ENCODE data around the gene GFRA4.
"Not testable (repeated sequence)": the region's sequence is repeated elsewhere in the genome, so short reads cannot be mapped to it uniquely, and the experiment has no call there.

Gene GFRA4

DNA sequence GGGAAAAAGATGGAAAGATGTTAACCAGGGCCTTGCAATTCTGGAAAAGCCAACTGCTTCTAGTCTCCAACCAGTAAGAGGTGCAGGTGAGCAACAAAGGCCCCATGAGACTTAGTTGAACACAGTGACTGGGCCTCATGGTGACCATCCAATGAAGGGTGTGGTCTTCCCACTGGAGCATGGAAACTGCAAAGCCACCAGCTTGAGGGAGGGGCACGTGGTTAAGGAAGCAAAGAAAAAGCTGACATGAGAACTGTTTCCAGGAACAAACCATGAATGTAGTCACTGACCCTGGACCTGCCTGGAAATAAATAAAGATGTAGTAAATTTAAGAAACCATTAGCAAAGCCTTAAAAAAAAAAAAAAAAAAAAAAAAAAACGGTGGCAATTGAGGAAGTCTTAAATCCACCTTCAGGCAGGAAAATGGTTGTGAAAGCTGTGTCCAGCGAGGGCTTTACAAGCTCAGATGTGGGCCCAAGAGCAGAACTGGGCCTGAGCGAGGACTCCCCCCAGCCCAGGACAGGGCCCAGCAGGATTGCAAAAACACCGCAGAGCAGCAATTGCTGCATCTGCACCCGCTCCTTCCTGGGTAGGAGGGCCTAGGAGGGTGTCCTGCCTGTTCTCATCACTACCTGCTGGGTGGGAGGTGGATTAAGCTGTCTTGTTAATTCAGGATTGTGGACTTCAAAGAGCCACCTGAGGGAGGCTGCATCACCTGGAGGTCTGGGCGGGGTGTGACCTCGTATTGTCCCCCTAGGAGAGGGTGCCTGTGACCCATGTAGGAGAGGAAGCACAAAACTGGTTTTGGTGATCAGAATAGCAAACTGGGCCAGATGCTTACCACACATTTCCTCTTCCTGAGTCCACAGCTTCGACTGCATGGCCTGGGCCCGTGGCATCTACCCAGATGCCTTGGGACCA, 10.3 kb downstream of the GFRA4 start:
- DNase-seq: no peak

DNA sequence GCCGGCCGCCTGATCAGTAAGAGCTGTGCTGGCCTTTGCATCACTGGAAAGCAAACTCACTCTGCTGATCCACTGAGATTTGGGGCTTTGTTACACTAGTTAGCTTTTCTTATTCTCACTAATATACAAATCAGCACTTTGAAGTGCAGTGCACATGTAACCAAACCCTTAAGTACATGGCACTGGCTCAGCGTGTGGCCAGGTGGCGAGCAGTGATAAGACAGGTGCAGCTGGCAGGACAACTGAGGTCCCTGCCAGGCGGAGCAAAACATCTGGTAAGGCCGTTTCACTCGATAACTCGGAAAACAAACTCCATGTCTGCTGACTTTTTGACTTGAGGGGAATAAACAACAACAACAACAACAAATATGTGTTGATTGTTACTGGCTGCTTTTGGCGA, 11.0 kb downstream of the GFRA4 start:
- no peak for DNase-seq

DNA sequence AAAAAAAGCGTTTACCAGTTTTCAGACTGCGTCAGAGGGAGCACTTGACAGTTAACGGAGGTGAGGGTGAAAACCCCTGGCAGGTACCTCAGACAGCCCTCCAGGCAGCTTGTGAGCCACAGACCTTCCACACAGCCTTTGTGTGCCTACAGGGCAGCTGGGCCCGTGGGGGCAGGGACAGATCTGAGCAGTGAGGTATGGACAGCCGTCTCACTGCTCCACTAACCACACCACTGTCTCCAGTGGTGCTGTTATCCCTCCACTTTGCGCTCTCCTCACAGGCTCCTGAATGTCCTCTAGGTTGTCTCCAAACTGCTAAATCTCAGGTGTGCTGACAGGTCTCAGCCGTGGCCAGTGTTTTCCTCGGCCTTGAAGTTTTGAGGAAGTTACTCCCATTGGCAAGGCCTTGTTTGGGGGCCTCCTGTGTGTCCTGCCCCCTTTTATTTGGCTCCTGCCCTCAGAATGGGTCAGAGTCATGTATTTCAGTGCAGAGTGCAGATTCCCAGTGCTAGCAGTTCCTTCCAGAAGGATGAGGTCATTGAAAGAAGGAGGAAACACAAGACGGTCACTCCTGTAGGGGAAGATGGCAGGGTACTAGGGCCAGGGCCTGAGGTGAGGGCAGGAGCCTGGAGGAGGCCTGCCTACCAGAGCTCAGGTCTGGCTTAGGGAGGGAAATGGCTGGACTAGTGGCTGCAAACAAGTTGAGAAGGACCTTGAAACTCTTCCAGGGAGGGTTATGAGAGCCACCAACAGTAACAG, 11.8 kb downstream of the GFRA4 start:
- DNase-seq: no peak

DNA sequence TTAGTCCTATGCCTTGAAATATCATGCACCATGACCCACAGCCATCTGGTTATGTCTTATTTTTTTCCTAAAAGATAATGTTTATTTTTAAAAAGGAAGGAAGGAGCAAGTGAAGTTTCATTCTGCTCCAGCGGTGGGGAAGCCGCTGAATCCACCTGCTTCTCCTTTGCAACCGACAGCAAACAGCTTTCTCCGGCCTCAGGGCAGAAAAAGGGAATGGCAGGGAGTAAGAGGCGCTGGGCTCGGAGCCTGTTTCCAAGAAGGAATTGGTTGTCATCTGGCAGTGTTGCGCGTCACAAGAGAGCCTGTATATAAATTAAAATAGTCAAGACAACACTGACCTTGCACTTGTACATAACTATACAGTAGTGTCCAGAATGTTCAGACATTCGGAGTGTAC, 14.2 kb downstream of the GFRA4 start:
- no peak for DNase-seq

DNA sequence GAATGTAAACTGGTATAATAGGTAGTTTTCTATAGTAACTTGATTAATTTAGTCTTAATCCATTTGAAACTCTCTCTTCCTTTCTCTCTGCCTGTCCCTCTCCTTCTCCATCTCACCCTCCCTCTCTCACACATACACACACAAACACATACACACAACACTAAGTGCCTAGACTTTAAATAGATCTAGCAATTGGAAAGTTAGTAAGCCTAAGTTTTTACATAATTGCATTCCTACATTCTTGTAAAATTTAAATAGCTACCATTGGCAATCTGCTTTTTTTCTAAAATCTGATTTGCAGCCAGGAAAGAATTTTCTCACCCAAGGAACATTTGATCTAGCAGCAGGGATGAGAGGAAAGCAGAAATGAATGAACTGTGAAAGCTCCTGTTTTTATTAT, 15.7 kb downstream of the GFRA4 start:
- no peak for DNase-seq

GRCh38 chr20:3646651-3647050, 16.5 kb downstream of the GFRA4 start:
- DNase-seq: no peak

GRCh38 chr20:3646067-3646440, 17.1 kb downstream of the GFRA4 start:
- no peak for DNase-seq

- DNase-seq: no peak
These were observed 17.7 kb downstream of the GFRA4 start for GRCh38 chr20:3645309-3646066.

GRCh38 chr20:3640259-3640658, 22.9 kb downstream of the GFRA4 start:
- no peak for DNase-seq

- DNase-seq: no peak
These were observed 27.9 kb downstream of the GFRA4 start for GRCh38 chr20:3635346-3635745.

DNA sequence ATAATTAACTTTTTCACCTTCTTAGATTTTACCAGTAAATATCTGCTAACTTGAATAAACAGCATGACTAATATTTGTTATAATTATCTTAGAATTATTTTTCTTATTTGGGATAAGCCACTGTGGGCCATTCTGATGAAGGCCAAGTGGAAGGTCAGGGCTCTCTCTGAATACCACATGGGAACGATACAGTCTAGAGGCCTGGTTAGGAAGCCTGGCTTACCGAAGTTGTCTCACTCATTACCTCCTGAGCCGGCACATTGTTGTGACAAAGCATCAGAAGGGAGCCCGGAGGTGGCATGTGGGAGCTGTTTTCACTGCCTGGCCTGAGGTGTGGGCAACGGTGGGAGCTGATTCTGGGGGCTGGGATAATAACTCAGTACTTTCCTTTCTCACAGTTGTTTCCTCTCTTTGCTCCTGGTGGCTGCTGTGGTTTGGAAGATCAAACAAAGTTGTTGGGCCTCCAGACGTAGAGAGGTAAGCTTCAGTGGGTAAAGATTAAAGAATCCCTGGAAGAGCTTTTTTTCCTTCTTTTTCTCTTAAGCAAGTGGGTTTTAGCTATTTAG, 29.2 kb downstream of the GFRA4 start:
- no peak for DNase-seq

- no peak for DNase-seq
These were observed 30.7 kb downstream of the GFRA4 start for GRCh38 chr20:3632311-3633004.

DNA sequence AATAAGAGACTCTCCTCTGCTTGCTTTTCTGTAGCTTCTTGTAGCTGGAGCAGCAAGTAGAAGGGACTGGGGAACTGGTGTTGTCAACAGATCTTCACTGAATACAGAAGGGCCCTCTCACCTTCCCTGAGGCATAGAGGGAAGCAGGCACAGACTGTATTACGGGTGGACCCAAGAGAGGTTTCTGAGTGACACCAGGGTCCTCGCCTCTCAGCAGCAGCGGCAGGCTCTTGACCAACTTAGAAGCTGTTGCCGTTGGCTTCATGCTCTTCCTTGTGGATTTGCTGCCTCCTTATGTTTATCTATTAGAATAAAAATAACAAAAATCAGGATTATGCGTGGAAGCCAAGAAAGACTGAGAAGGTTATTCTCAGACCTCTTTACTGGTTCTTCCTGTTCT, 31.7 kb downstream of the GFRA4 start:
- DNase-seq: no peak

GRCh38 chr20:3630429-3630828, 32.8 kb downstream of the GFRA4 start:
- no peak for DNase-seq

DNA sequence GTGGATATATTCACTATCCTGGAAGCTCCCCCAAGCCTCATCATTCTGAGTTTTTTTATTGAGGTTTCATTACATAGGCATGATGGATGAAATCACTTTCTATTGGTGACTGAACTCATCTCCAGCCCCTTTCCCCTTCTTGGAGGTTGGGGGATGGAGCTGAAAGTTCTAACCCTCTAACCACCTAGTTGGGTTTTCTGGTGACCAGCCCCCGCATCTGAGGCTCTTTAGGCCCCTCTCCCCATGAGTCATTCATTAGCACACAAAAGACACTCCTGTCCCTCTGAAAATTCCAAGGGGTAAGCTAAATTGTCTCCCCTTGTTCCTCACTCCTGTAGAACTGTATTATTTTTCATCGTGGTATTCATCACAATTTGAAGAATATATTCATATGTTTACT, 33.3 kb downstream of the GFRA4 start:
- no peak for DNase-seq

- no peak for DNase-seq
These were observed 34.5 kb downstream of the GFRA4 start for GRCh38 chr20:3628502-3629314.

GRCh38 chr20:3627476-3627875, 35.7 kb downstream of the GFRA4 start:
- no peak for DNase-seq

- DNase-seq: no peak
These were observed 40.8 kb downstream of the GFRA4 start for GRCh38 chr20:3622406-3622805.

DNA sequence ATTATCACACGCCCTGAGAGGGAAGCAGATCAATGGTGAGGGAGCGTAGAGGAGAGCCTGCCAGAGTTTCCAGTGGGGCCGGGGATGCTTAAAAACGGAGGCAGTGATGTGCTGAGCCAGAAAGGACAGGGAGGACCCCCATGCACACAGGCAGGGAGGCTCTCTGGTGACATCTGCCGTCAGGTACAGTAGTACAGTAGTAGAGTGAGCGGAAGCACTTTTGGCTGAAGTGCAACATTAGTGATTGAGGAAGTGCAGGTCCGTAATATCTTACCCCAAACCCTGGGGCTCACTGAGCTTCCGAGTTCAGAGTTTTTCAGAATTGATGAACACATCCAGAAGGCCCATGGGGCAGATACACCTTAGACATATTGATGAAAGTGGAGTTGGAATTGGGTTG, 42.1 kb downstream of the GFRA4 start:
- no peak for DNase-seq

GRCh38 chr20:3616250-3616649, 46.9 kb downstream of the GFRA4 start:
- DNase-seq: no peak

- not testable (repeated sequence) for DNase-seq
These were observed 47.9 kb downstream of the GFRA4 start for GRCh38 chr20:3615171-3615840.

All from DMS153 (cell line).